ENCODE data around the gene BNC2. TPM values are rescaled to one million over a fixed set of nuclear protein-coding genes. Genes with fewer than 3 reads are reported as not detected.

Gene BNC2
- total and polyA plus RNA-seq, 2 of the 4 experiments (the other 2 are of a cell fraction): 15.5 to 45.2 TPM

GRCh38 chr9:16591092-16591491 lies 279.4 kb downstream of the BNC2 start:
- DNase-seq (peak; percentile 37), ATAC-seq (ENCODE audit: low read depth) (peak; percentile 17; the same call in 1 of the 2 replicates)
- no peak overlapping the region for H3K56ac ChIP-seq (ENCODE audit: extremely low read depth, insufficient read depth, low read length)
- no peak overlapping the region for H2BK120ac ChIP-seq (ENCODE audit: low read depth, low read length)
- H3K36me3 ChIP-seq (ENCODE audit: control insufficient read depth, insufficient read depth, low read length): no peaks in the 10 kb centered on the region
- no peak overlapping the region for H2AFZ ChIP-seq (replicated peaks; ENCODE audit: low read length, poor library complexity)
- no peaks in the 10 kb centered on the region for H4K20me1 ChIP-seq (ENCODE audit: insufficient read depth, low read length)
- no peak overlapping the region for H3K23ac ChIP-seq (ENCODE audit: low read depth, low read length)
- H3K18ac ChIP-seq (ENCODE audit: low read depth, low read length): no peak overlapping the region
- H2AK5ac ChIP-seq (ENCODE audit: low read depth, low read length): no peak overlapping the region
- H3K4ac ChIP-seq (ENCODE audit: low read depth, low read length): no peak overlapping the region
- peaks cover 27 to 33% of the 10 kb centered on the region in 2 experiments for H3K79me1 ChIP-seq (ENCODE audit: low read depth in 1 of 2, low read length in 2 of 2)
- in situ Hi-C loops (cut with MboI; ENCODE audit: low sequenced_read_pairs) (no loop called here), intact Hi-C loops (cut with micrococcal nuclease) (loop anchor here (10.0 kb wide), 2 partner anchors 234 to 274 kb away; no protein-coding TSS in a partner anchor), dilution Hi-C loops (cut with HindIII; ENCODE audit: low sequenced_read_pairs, unreplicated experiment) (no loop called here)
- H3K9me1 ChIP-seq (ENCODE audit: insufficient read depth, low read length): 0 out of 2 replicates have a peak, but pooled peaks cover 2% of the 10 kb centered on the region
- no peak for TF ChIP-seq FOS (IDR thresholded peaks at IDR 0.05; ENCODE audit: low read depth, low read length)
- no peak for TF ChIP-seq RAD21 (IDR thresholded peaks at IDR 0.05; ENCODE audit: low read length)
- TF ChIP-seq MXI1 (IDR thresholded peaks at IDR 0.05; ENCODE audit: borderline replicate concordance, low read depth, low read length): no peak
- no peak for TF ChIP-seq RFX5 (IDR thresholded peaks at IDR 0.05; ENCODE audit: low read depth, low read length)
- TF ChIP-seq BHLHE40 (IDR thresholded peaks at IDR 0.05; ENCODE audit: low read depth, low read length): no peak
- TF ChIP-seq POLR2A (IDR thresholded peaks at IDR 0.05; ENCODE audit: low read depth, low read length): no peak
- TF ChIP-seq USF2 (IDR thresholded peaks at IDR 0.05; ENCODE audit: low read depth, low read length): no peak
- no peak for TF ChIP-seq MAFK (IDR thresholded peaks at IDR 0.05; ENCODE audit: low read depth, low read length)
- TF ChIP-seq NFE2L2 (IDR thresholded peaks at IDR 0.05; ENCODE audit: low read depth, low read length): no peak
- no peak for TF ChIP-seq SMC3 (IDR thresholded peaks at IDR 0.05; ENCODE audit: low read depth, low read length)
- TF ChIP-seq CEBPB (IDR thresholded peaks at IDR 0.05; ENCODE audit: low read depth, low read length): no peak
- TF ChIP-seq RCOR1 (IDR thresholded peaks at IDR 0.05; ENCODE audit: insufficient replicate concordance, low read length): no peak
- TF ChIP-seq MAZ (IDR thresholded peaks at IDR 0.05; ENCODE audit: borderline replicate concordance, low read depth, low read length): no peak
- no peak for TF ChIP-seq CTCF (conservative IDR thresholded peaks at IDR 0.05; ENCODE audit: low read depth, low read length)
- no peak for TF ChIP-seq ELK1 (IDR thresholded peaks at IDR 0.05; ENCODE audit: borderline replicate concordance, low read depth, low read length)
- no peak overlapping the region for H4K91ac ChIP-seq (ENCODE audit: insufficient read depth, low read depth, low read length)
- no peak overlapping the region for H4K8ac ChIP-seq (ENCODE audit: low read depth in 2 of 2, low read length in 2 of 2)
- no peak overlapping the region for H3K4me2 ChIP-seq (ENCODE audit: low read depth, low read length)
- H3K14ac ChIP-seq (replicated peaks; ENCODE audit: low read depth, low read length): no peak overlapping the region
- peaks cover 4% of the 10 kb centered on the region; the same call in 1 of the 2 replicates for H3K4me1 ChIP-seq (ENCODE audit: control insufficient read depth, insufficient read depth, low read length)
- no peak overlapping the region for H3K4me3 ChIP-seq (ENCODE audit: insufficient read depth, low read depth, low read length)
- H4K5ac ChIP-seq (ENCODE audit: low read depth, low read length): no peak overlapping the region
- H2BK5ac ChIP-seq (ENCODE audit: low read depth, low read length, poor library complexity, severe bottlenecking): no peak overlapping the region
- no peaks in the 10 kb centered on the region for H3K9me3 ChIP-seq (ENCODE audit: control insufficient read depth, insufficient read depth, low read length)
- ChIA-PET CTCF (interaction anchor here (0.6 kb wide), 1 partner anchor 14 kb away, joined by 3 read pairs; no protein-coding TSS in a partner anchor), POLR2A (ENCODE audit: unreplicated experiment) (no interaction called here)
- no CpG with 5 or more reads among the region's 5 CpGs for WGBS, 2 experiments (ENCODE audit: extremely low coverage in 2 of 2, insufficient read length in 1 of 2)
- no peak overlapping the region for H3K9ac ChIP-seq (ENCODE audit: low read depth, low read length)
- no peak overlapping the region for H2AK9ac ChIP-seq (replicated peaks; ENCODE audit: low read depth, low read length, poor library complexity)
- no peak overlapping the region for H2BK15ac ChIP-seq (ENCODE audit: low read depth, low read length)
- no TSS peak for BruUV-seq (replicated peaks)
- H3K27ac ChIP-seq (ENCODE audit: insufficient read depth, low read length): no peak overlapping the region
- H2BK20ac ChIP-seq (ENCODE audit: low read depth, low read length): no peak overlapping the region
- H3K27me3 ChIP-seq (ENCODE audit: control insufficient read depth, insufficient read depth, low read length): no peaks in the 10 kb centered on the region
